Calu3 (cell line): ENCODE data around the gene CHST12. TPM values are rescaled to one million over a fixed set of nuclear protein-coding genes. Genes with fewer than 3 reads are reported as not detected.

Experiments
- BruUV-seq: library from RNA; stranded (reverse); fragments of 400-500 nt; replicated peaks from 2 replicates; lab custom pipeline; 2021; lab: Mats Ljungman, UMichigan
- CTCF ChIA-PET: fragments of 300-600 bp; sonication (Branson Sonifier 250); formaldehyde crosslinking; loops from one replicate; lab custom pipeline; 2022; ENCODE audit warnings: antibody characterized with exemption; lab: Charles Lee
- DNase-seq: peaks from one replicate; pipeline ENCODE4 v3.0.0; 2022
- H3K27ac Mint-ChIP-seq: one replicate; pipeline ENCODE4 v1.8.0; 2022; ENCODE audit warnings: mixed read lengths; ENCODE audit not compliant: unreplicated experiment
- H3K27me3 Mint-ChIP-seq: one replicate; pipeline ENCODE4 v1.8.0; 2022; ENCODE audit warnings: mixed read lengths; ENCODE audit not compliant: unreplicated experiment
- H3K36me3 Mint-ChIP-seq: one replicate; pipeline ENCODE4 v1.8.0; 2022; ENCODE audit warnings: mild to moderate bottlenecking, moderate library complexity, mixed read lengths; ENCODE audit not compliant: insufficient read depth, unreplicated experiment
- H3K4me1 Mint-ChIP-seq: one replicate; pipeline ENCODE4 v1.8.0; 2022; ENCODE audit warnings: mild to moderate bottlenecking, low read depth, mixed read lengths; ENCODE audit not compliant: unreplicated experiment
- H3K4me3 Mint-ChIP-seq: one replicate; pipeline ENCODE4 v1.8.0; 2022; ENCODE audit warnings: mild to moderate bottlenecking, low read depth, moderate library complexity, mixed read lengths; ENCODE audit not compliant: unreplicated experiment
- H3K9me3 Mint-ChIP-seq: one replicate; pipeline ENCODE4 v1.8.0; 2022; ENCODE audit warnings: low read depth, mixed read lengths; ENCODE audit not compliant: unreplicated experiment
- intact Hi-C: fragments of 100-400 bp; cut with micrococcal nuclease; formaldehyde crosslinking; loops from one replicate; pipeline ENCODE4 v1.10.0; 2022; ENCODE audit not compliant: unreplicated experiment
- total RNA-seq: library from RNA; stranded (reverse); gene quantifications from 2 replicates; pipeline ENCODE4 v1.2.3, GENCODE V29; 2022
- TF ChIP-seq, protein P1 (sequence below): fragments of 200-600 bp; IDR thresholded peaks from one replicate; pipeline ENCODE4 v1.8.0; 2022; ENCODE audit warnings: antibody characterized with exemption; ENCODE audit not compliant: unreplicated experiment

The CHST12 gene
- total RNA-seq, 1 experiment from 2014 or later = 21.2 TPM

DNA sequence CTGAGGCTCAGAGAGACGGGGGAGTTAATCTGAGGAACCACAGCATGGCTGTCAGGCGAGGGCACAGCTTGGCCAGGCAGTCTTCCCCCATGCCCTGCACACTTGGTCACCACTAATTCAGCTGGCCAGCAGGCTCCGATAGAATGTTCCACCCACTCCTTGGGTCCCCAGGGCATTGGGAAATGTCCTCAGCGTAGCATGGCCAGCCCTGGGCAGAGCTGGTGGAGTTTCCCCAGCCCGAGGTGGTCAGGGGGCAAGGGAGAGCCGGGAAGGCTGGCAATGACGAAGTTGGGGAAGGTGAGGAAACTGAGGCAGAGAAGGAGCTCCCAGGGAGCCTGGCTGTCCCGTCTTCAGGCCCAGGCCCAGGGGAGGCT is 84.8 kb downstream of the CHST12 start:
- Mint-ChIP-seq H3K27me3 (peaks cover 51% of the 10 kb centered on the region), H3K4me3 (no peak overlapping the region), H3K4me1 (no peaks in the 10 kb centered on the region), H3K27ac (no peak overlapping the region), H3K36me3 (peaks cover 5% of the 10 kb centered on the region), H3K9me3 (peaks cover 6% of the 10 kb centered on the region)
- CTCF ChIA-PET = interaction anchor here (0.6 kb wide), 1 partner anchor 19 kb away, joined by 6 read pairs; no protein-coding TSS in a partner anchor
- BruUV-seq = no TSS peak
- intact Hi-C loops = no loop called here
- TF ChIP-seq, protein P1, sequence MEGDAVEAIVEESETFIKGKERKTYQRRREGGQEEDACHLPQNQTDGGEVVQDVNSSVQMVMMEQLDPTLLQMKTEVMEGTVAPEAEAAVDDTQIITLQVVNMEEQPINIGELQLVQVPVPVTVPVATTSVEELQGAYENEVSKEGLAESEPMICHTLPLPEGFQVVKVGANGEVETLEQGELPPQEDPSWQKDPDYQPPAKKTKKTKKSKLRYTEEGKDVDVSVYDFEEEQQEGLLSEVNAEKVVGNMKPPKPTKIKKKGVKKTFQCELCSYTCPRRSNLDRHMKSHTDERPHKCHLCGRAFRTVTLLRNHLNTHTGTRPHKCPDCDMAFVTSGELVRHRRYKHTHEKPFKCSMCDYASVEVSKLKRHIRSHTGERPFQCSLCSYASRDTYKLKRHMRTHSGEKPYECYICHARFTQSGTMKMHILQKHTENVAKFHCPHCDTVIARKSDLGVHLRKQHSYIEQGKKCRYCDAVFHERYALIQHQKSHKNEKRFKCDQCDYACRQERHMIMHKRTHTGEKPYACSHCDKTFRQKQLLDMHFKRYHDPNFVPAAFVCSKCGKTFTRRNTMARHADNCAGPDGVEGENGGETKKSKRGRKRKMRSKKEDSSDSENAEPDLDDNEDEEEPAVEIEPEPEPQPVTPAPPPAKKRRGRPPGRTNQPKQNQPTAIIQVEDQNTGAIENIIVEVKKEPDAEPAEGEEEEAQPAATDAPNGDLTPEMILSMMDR = no peak
- DNase-seq = no peak

DNA sequence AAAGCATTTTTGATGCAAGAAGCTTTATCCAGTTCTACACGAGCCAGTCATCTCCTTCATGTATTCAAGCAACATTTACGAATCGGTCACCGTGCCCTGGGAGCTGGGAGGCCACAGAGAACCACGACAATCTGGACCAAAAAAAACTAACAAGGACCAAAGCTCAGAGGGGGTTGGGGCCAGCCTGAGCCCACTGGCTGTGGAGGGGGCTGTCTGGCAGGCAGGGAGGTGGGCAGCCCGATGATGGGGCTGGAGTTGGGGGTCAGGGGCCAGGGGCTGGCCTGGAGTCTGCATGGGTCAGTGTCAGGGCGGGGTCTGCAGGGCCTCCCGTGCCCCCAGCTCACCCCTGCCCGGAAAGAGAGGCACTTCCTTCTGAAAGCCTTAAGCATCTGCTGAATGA is 85.3 kb downstream of the CHST12 start:
- no peaks in the 10 kb centered on the region for H3K4me1 Mint-ChIP-seq
- DNase-seq = no peak
- BruUV-seq = no TSS peak
- intact Hi-C loops = no loop called here
- H3K27me3 Mint-ChIP-seq = peaks cover 55% of the 10 kb centered on the region
- CTCF ChIA-PET = interaction anchor here (0.6 kb wide), 1 partner anchor 20 kb away, joined by 6 read pairs; no protein-coding TSS in a partner anchor
- H3K4me3 Mint-ChIP-seq = no peak overlapping the region
- TF ChIP-seq, protein P1 = no peak
- H3K9me3 Mint-ChIP-seq = peaks cover 6% of the 10 kb centered on the region
- no peak overlapping the region for H3K27ac Mint-ChIP-seq
- peaks cover 5% of the 10 kb centered on the region for H3K36me3 Mint-ChIP-seq

DNA sequence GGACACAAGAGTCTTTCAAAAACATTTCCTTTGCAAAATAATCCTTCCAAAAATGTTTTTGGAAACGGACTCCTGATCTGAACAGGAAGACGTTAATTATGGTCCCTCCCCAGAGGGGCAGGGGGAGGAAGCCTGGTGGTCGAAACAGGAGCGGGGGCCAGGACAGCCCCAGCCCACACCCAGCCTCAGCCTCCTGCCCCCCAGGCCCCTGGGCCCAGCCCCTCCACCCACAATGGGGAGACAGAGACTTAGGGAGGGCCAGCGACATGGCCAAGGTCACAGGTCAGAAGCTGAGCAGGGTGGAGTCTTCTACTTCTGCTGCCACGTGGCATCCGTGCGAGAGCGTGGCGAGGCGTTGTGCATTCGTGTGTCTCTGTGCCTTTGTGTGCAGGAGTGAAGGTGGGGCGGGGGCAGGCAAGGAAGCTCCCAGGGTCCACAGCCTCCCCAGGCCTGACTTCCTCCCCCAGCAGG is 86.8 kb downstream of the CHST12 start:
- no peaks in the 10 kb centered on the region for H3K4me1 Mint-ChIP-seq
- intact Hi-C loops = no loop called here
- H3K27me3 Mint-ChIP-seq = peaks cover 70% of the 10 kb centered on the region
- CTCF ChIA-PET = no interaction called here
- no peak for DNase-seq
- H3K27ac Mint-ChIP-seq = no peak overlapping the region
- H3K9me3 Mint-ChIP-seq = peaks cover 6% of the 10 kb centered on the region
- H3K4me3 Mint-ChIP-seq = no peak overlapping the region
- BruUV-seq = no TSS peak
- peaks cover 5% of the 10 kb centered on the region for H3K36me3 Mint-ChIP-seq
- TF ChIP-seq, protein P1 = no peak

DNA sequence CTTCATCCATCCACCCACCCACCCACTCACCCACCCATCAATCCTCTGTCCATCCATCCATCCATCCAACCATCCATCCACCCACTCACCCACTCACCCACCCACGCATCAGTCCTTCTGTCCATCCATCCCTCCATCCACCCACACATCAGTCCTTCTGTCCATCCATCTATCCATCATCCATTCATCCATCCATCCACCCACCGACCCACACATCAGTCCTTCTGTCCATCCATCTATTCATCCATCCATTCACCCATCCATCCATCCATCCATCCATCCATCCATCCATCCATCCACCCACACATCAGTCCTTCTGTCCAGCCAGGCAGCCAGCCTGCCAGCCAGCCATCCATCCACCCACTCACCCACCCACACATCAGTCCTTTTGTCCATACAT is 88.6 kb downstream of the CHST12 start:
- CTCF ChIA-PET = no interaction called here
- peaks cover 6% of the 10 kb centered on the region for H3K9me3 Mint-ChIP-seq
- no TSS peak for BruUV-seq
- H3K4me1 Mint-ChIP-seq = no peaks in the 10 kb centered on the region
- H3K36me3 Mint-ChIP-seq = peaks cover 11% of the 10 kb centered on the region
- H3K4me3 Mint-ChIP-seq = no peak overlapping the region
- peaks cover 84% of the 10 kb centered on the region for H3K27me3 Mint-ChIP-seq
- TF ChIP-seq, protein P1 = no peak
- no peak overlapping the region for H3K27ac Mint-ChIP-seq
- no peak for DNase-seq
- intact Hi-C loops = no loop called here
